Activated naive CD4-positive, alpha-beta T cell treated with anti-CD3 and anti-CD28 coated beads, Interleukin-2, amount 50 U/mL, for 16 hours (primary cell): Measurements from ENCODE around the gene SMARCAL1.
"Not testable (repeated sequence)": the region's sequence is repeated elsewhere in the genome, so short reads cannot be mapped to it uniquely, and the experiment has no call there.

Experiments used
- DNase-seq: peaks from one replicate; pipeline ENCODE4 v3.0.0-alpha.2; 2020

SMARCAL1 gene

GRCh38 chr2:216503159-216503629 is 90.9 kb downstream of the SMARCAL1 start:
- DNase-seq: no peak

GRCh38 chr2:216503697-216504375 is 91.6 kb downstream of the SMARCAL1 start:
- DNase-seq: no peak

- DNase-seq: no peak
Observed at GRCh38 chr2:216504376-216504762, 92.1 kb downstream of the SMARCAL1 start.

- no peak for DNase-seq
Observed at GRCh38 chr2:216505133-216506106, 93.1 kb downstream of the SMARCAL1 start.

GRCh38 chr2:216507220-216508160 is 95.2 kb downstream of the SMARCAL1 start:
- no peak for DNase-seq

GRCh38 chr2:216508229-216508628 is 95.9 kb downstream of the SMARCAL1 start:
- DNase-seq: no peak

GRCh38 chr2:216516730-216517350 is 104.6 kb downstream of the SMARCAL1 start:
- DNase-seq: no peak

GRCh38 chr2:216517447-216518225 is 105.4 kb downstream of the SMARCAL1 start:
- DNase-seq: no peak

GRCh38 chr2:216518566-216519119 is 106.4 kb downstream of the SMARCAL1 start:
- DNase-seq: not testable (repeated sequence)

- DNase-seq: peak; percentile 40
Observed at GRCh38 chr2:216519154-216519762, 107.0 kb downstream of the SMARCAL1 start.

- no peak for DNase-seq
Observed at GRCh38 chr2:216520112-216520511, 107.8 kb downstream of the SMARCAL1 start.

- DNase-seq: no peak
Observed at GRCh38 chr2:216522892-216523502, 110.7 kb downstream of the SMARCAL1 start.

GRCh38 chr2:216525972-216526371 is 113.7 kb downstream of the SMARCAL1 start:
- DNase-seq: no peak

- no peak for DNase-seq
Observed at GRCh38 chr2:216526939-216527338, 114.7 kb downstream of the SMARCAL1 start.

GRCh38 chr2:216527600-216527999 is 115.3 kb downstream of the SMARCAL1 start:
- DNase-seq: no peak

GRCh38 chr2:216532562-216532961 is 120.3 kb downstream of the SMARCAL1 start:
- DNase-seq: no peak
